A673 (cell line): Measurements from ENCODE around the gene PKP3. TPM values are rescaled to one million over a fixed set of nuclear protein-coding genes. Genes with fewer than 3 reads are reported as not detected.

Experiments used
- BruUV-seq: library from RNA; stranded (reverse); fragments of 400-500 nt; replicated peaks from 2 replicates; lab custom pipeline; 2021; lab: Mats Ljungman, UMichigan
- CTCF ChIA-PET: fragments of 300-600 bp; sonication (Branson Sonifier 250); formaldehyde crosslinking; loops from one replicate; lab custom pipeline; 2022; ENCODE audit warnings: antibody characterized with exemption; lab: Charles Lee
- POLR2A ChIA-PET: fragments of 300-600 bp; sonication (Branson Sonifier 250); formaldehyde crosslinking; loops from one replicate; lab custom pipeline; 2022; ENCODE audit warnings: antibody characterized with exemption; ENCODE audit not compliant: low non-redundant PET; lab: Charles Lee
- DNase-seq: peaks from one replicate; pipeline ENCODE4 v3.0.0-alpha.2; 2015; ENCODE audit warnings: low spot score
- H3K27ac ChIP-seq: fragments of 200-600 bp; sonication (generic); 2 replicates; pipeline ENCODE4 v1.5.1; 2016; ENCODE audit warnings: mixed run types, low read depth, mild to moderate bottlenecking, mixed read lengths, antibody characterized with exemption, low read length; ENCODE audit not compliant: poor library complexity, severe bottlenecking
- H3K27me3 ChIP-seq: fragments of 200-600 bp; sonication (generic); replicated peaks from 2 replicates; pipeline ENCODE4 v1.6.1; 2017; ENCODE audit warnings: mixed run types, low read depth, mild to moderate bottlenecking, mixed read lengths, antibody characterized with exemption, low read length; ENCODE audit not compliant: insufficient read depth, poor library complexity
- H3K36me3 ChIP-seq: fragments of 200-600 bp; sonication (generic); 2 replicates; pipeline ENCODE4 v1.6.1; 2016; ENCODE audit warnings: mixed run types, mild to moderate bottlenecking, mixed read lengths, antibody characterized with exemption, low read length; ENCODE audit not compliant: insufficient read depth, poor library complexity, severe bottlenecking
- H3K4me1 ChIP-seq: fragments of 200-600 bp; sonication (generic); 2 replicates; pipeline ENCODE4 v1.6.1; 2017; ENCODE audit warnings: mixed run types, mild to moderate bottlenecking, mixed read lengths, antibody characterized with exemption, low read length; ENCODE audit not compliant: insufficient read depth, poor library complexity, severe bottlenecking
- H3K4me3 ChIP-seq: fragments of 200-600 bp; sonication (generic); 2 replicates; pipeline ENCODE4 v1.5.1; 2016; ENCODE audit warnings: low read depth, mixed run types, mild to moderate bottlenecking, mixed read lengths, low read length; ENCODE audit not compliant: poor library complexity, severe bottlenecking
- H3K9me3 ChIP-seq: fragments of 200-600 bp; sonication (generic); 2 replicates; pipeline ENCODE4 v1.6.1; 2016; ENCODE audit warnings: mixed run types, low read depth, mild to moderate bottlenecking, mixed read lengths, antibody characterized with exemption, low read length; ENCODE audit not compliant: poor library complexity, severe bottlenecking
- EZH2 ChIP-seq: fragments of 200-600 bp; sonication (generic); IDR thresholded peaks from 2 replicates; pipeline ENCODE4 v1.6.1; 2017; ENCODE audit warnings: borderline replicate concordance, low read depth, mild to moderate bottlenecking, mixed read lengths, antibody characterized with exemption, low read length; ENCODE audit not compliant: poor library complexity, severe bottlenecking
- intact Hi-C: fragments of 100-400 bp; cut with micrococcal nuclease; formaldehyde crosslinking; loops from one replicate; pipeline ENCODE4 v1.10.0; 2022; ENCODE audit not compliant: unreplicated experiment
- total RNA-seq: library from RNA; stranded (reverse); gene quantifications from 2 replicates; pipeline ENCODE4 v1.2.3, GENCODE V29; 2021
- TF ChIP-seq, protein P1 (sequence below): fragments of 300-800, 200-600 bp; sonication (generic); conservative IDR thresholded peaks from 2 replicates; pipeline ENCODE4 v1.5.1; 2017; ENCODE audit warnings: low read depth, mild to moderate bottlenecking, antibody characterized with exemption, low read length, moderate library complexity, mixed read lengths

PKP3 gene
- total RNA-seq, 1 experiment from 2014 or later: not detected

- POLR2A ChIA-PET: no interaction called here
- Histone ChIP-seq H3K4me3 (no peak overlapping the region), H3K36me3 (no peaks in the 10 kb centered on the region), H3K27ac (no peak overlapping the region), H3K9me3 (no peaks in the 10 kb centered on the region), H3K27me3 (no peaks in the 10 kb centered on the region), H3K4me1 (peaks cover 6% of the 10 kb centered on the region)
- no peak for TF ChIP-seq EZH2
- TF ChIP-seq, protein P1, sequence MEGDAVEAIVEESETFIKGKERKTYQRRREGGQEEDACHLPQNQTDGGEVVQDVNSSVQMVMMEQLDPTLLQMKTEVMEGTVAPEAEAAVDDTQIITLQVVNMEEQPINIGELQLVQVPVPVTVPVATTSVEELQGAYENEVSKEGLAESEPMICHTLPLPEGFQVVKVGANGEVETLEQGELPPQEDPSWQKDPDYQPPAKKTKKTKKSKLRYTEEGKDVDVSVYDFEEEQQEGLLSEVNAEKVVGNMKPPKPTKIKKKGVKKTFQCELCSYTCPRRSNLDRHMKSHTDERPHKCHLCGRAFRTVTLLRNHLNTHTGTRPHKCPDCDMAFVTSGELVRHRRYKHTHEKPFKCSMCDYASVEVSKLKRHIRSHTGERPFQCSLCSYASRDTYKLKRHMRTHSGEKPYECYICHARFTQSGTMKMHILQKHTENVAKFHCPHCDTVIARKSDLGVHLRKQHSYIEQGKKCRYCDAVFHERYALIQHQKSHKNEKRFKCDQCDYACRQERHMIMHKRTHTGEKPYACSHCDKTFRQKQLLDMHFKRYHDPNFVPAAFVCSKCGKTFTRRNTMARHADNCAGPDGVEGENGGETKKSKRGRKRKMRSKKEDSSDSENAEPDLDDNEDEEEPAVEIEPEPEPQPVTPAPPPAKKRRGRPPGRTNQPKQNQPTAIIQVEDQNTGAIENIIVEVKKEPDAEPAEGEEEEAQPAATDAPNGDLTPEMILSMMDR: no peak
- no peak for DNase-seq
- intact Hi-C loops: no loop called here
- BruUV-seq: no TSS peak
- CTCF ChIA-PET: no interaction called here
Observed at GRCh38 chr11:372809-373715, 20.9 kb upstream of the PKP3 start.

DNA sequence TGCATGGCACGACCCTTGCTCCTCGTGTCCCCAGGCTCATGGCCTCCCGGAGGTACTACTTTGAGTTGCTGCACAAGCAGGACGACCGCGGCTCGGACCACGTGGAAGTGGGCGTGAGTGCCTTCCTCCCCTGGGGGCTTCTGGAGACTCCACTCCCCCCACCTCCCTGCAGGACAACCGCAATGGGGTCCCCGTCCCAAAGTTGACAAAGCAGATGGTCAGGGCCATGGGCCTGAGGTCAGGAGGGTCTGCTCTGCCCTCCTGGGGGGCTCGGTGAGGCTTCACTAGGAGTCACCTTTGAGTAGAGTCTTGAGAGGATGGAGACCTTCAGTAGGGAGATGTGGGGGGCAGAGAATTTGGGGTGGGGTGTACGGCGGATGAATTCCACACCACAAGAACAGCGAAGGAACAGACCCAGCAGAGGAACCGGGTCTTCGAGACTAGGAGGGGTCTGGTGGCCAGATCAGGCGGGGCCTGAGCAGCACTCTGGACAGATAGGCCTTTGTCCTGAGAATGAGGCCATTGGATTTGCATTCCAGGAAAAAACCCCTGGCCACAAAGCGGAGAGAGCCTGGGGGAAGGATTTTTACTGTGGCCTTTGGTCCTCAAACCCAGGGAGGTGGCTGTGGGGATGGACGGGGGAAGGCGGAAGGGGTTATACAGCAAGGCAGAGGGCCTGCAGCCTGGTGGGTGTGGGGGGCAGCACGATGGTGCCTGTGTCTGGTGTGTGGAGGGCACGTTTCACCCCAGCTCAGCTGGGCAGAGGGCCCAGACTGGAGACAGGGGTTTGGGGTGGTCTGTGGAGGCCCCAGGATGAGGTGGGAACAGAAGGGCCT, 20.1 kb upstream of the PKP3 start:
- H3K27ac ChIP-seq: no peak overlapping the region
- ChIA-PET POLR2A (no interaction called here), CTCF (no interaction called here)
- no peaks in the 10 kb centered on the region for H3K9me3 ChIP-seq
- H3K4me1 ChIP-seq: no peaks in the 10 kb centered on the region
- H3K27me3 ChIP-seq: no peaks in the 10 kb centered on the region
- no peaks in the 10 kb centered on the region for H3K36me3 ChIP-seq
- DNase-seq: no peak
- TF ChIP-seq EZH2: no peak
- TF ChIP-seq, protein P1: no peak
- no peak overlapping the region for H3K4me3 ChIP-seq
- BruUV-seq: no TSS peak
- intact Hi-C loops: no loop called here

DNA sequence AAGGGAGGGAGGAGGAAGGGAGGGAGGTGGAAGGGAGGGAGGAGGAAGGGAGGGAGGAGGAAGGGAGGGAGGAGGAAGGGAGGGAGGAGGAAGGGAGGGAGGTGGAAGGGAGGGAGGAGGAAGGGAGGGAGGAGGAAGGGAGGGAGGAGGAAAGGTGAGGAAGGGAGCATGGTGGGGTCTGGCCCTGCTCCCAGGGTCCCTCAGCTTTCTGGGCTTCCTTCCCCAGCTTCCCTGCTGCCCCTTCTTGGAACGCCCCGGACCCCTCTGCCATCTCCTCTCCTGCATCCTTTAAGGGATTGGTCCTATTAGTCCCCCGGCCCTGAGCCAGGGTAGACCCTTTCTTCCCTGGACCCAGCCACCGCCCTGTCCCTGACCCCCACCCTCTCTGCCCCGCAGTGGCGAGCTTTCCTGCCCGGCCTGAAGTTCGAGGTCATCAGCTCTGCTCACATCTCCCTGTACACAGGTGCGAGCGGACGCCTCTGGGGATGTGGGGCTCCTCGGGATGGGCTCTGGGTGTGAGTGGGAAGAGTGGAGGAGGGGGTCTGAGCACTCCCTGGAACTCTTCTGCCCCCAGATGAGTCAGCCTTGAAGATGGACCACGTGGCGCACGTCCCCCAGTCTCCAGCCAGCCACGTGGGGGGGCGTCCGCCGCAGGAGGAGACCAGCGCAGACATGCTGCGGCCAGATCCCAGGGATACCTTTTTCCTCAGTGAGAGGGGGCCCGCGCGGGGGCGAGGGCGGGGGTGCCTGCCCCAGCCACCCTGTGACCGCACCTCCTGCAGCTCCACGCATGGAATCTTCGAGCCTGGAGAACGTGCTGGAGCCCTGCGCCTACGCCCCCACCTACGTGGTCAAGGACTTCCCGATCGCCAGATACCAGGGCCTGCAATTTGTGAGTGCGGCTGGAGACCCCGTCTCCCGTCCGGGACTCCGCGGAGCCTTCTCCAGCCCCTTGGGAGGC, 18.7 kb upstream of the PKP3 start:
- Histone ChIP-seq H3K4me3 (no peak overlapping the region), H3K9me3 (no peaks in the 10 kb centered on the region), H3K36me3 (no peaks in the 10 kb centered on the region), H3K4me1 (no peaks in the 10 kb centered on the region), H3K27ac (no peak overlapping the region), H3K27me3 (no peaks in the 10 kb centered on the region)
- POLR2A ChIA-PET: no interaction called here
- CTCF ChIA-PET: interaction anchor here (0.7 kb wide), 1 partner anchor 60 kb away, joined by 3 read pairs; no protein-coding TSS in a partner anchor
- intact Hi-C loops: no loop called here
- DNase-seq: no peak
- no peak for TF ChIP-seq EZH2
- TF ChIP-seq, protein P1: no peak
- no TSS peak for BruUV-seq
